H1 (cell line): ENCODE results near the gene KBTBD2. TPM values are rescaled to one million over a fixed set of nuclear protein-coding genes. Genes with fewer than 3 reads are reported as not detected.

Source experiments
- GABPA ChIP-seq: IDR thresholded peaks from 2 replicates; pipeline ENCODE4 v1.6.1; 2011; ENCODE audit warnings: mild to moderate bottlenecking, low read length, moderate library complexity, borderline replicate concordance; ENCODE audit not compliant: insufficient read depth
- HDAC2 ChIP-seq, 2 experiments: fragments of 300-600 bp in 1 of 2; sonication (generic) in 1 of 2; IDR thresholded peaks; 2 replicates each; pipeline ENCODE4 v1.6.1; 2011 to 2012; ENCODE audit warnings: low read depth in 2 of 2, low read length in 2 of 2, mild to moderate bottlenecking in 2 of 2, moderate library complexity in 2 of 2, borderline replicate concordance in 1 of 2, inconsistent platforms in 1 of 2
- JUND ChIP-seq: IDR thresholded peaks from 2 replicates; pipeline ENCODE4 v1.6.1; 2011; ENCODE audit warnings: mild to moderate bottlenecking, improper control_type of control experiment, low read length
- NANOG ChIP-seq: IDR thresholded peaks from 2 replicates; pipeline ENCODE4 v1.6.1; 2011; ENCODE audit warnings: low read length, low read depth, mild to moderate bottlenecking, inconsistent platforms; ENCODE audit not compliant: insufficient read depth, poor library complexity, severe bottlenecking
- SP1 ChIP-seq: IDR thresholded peaks from 2 replicates; pipeline ENCODE4 v1.6.1; 2011; ENCODE audit warnings: low read depth, low read length
- polyA plus RNA-seq, 7 experiments: library from polyadenylated mRNA; depleted of rRNA in 3 of 7; stranded (reverse) in 5 of 7; unstranded in 2 of 7; fragments of >200 nt in 5 of 7; fragments of 200-250 nt in 2 of 7; gene quantifications; 1 replicate in 5 of 7; 2 replicates in 1 of 7; 4 replicates in 1 of 7; pipeline versions ENCODE4 v1.2.1 to v1.2.3, GENCODE V29; 2011 to 2013; ENCODE audit warnings: missing spikeins in 2 of 7, mixed read lengths in 2 of 7
- total RNA-seq: library from RNA; stranded (reverse); fragmentation: NEBNext Ultra II Directional; extraction: Animal tissue kit (Norgen Biotek cat#: 25700); gene quantifications from 2 replicates; pipeline ENCODE4 v1.2.1, GENCODE V29; 2021
- TF ChIP-seq, protein P1 (sequence below): fragments of 300-600 bp; sonication (generic); IDR thresholded peaks from 2 replicates; pipeline ENCODE4 v1.7.1; 2012; ENCODE audit warnings: low read length, moderate library complexity, mild to moderate bottlenecking, inconsistent platforms; ENCODE audit not compliant: insufficient replicate concordance
- TF ChIP-seq, protein P2 (sequence below): IDR thresholded peaks from 2 replicates; pipeline ENCODE4 v1.6.1; 2012; ENCODE audit warnings: inconsistent platforms
- TF ChIP-seq, protein P3 (sequence below): IDR thresholded peaks from 2 replicates; pipeline ENCODE4 v1.6.1; 2012; ENCODE audit warnings: inconsistent platforms

KBTBD2 gene
- total and polyA plus RNA-seq, 2 of the 8 experiments (the other 6 are each of a cell fraction or from before 2014, with no cell fraction given), result 13.1 to 25.7 TPM

DNA sequence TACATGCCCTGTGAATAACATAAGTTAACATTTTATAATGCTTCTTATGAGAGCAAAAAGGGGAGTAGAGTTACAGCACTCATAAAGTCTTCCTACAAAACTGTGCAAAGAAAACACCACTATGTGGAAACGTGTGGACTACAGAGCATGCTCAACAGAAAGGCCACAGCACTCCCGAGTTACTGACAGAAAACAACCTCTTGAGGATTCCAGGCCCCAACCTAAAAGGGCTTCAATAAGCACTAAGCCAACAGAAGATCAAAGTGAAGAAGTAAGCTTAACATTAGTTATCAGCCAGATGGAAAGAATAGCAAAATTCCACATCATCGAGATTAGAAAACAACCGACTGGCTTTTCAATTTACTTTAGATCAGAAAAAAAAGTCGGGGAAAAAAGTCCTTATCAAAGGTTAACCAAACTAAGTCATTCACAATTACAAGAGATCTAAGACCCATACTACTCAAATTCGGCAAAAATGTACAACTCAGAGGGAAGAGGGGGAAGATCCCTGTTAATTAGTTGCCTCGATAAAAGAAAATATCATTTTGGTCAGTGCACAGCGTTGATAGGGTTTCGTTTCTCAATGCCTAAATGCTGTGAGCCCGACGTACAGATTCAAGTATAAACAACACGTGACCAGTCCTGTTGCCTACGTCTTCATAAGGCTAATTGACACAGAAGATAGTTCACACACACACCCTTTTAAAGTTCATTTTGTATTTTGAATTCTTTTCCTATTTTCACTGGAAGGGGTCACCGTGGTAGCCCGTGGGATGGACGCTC, 1.4 kb downstream of the KBTBD2 start (continued):
- TF ChIP-seq, protein P1, sequence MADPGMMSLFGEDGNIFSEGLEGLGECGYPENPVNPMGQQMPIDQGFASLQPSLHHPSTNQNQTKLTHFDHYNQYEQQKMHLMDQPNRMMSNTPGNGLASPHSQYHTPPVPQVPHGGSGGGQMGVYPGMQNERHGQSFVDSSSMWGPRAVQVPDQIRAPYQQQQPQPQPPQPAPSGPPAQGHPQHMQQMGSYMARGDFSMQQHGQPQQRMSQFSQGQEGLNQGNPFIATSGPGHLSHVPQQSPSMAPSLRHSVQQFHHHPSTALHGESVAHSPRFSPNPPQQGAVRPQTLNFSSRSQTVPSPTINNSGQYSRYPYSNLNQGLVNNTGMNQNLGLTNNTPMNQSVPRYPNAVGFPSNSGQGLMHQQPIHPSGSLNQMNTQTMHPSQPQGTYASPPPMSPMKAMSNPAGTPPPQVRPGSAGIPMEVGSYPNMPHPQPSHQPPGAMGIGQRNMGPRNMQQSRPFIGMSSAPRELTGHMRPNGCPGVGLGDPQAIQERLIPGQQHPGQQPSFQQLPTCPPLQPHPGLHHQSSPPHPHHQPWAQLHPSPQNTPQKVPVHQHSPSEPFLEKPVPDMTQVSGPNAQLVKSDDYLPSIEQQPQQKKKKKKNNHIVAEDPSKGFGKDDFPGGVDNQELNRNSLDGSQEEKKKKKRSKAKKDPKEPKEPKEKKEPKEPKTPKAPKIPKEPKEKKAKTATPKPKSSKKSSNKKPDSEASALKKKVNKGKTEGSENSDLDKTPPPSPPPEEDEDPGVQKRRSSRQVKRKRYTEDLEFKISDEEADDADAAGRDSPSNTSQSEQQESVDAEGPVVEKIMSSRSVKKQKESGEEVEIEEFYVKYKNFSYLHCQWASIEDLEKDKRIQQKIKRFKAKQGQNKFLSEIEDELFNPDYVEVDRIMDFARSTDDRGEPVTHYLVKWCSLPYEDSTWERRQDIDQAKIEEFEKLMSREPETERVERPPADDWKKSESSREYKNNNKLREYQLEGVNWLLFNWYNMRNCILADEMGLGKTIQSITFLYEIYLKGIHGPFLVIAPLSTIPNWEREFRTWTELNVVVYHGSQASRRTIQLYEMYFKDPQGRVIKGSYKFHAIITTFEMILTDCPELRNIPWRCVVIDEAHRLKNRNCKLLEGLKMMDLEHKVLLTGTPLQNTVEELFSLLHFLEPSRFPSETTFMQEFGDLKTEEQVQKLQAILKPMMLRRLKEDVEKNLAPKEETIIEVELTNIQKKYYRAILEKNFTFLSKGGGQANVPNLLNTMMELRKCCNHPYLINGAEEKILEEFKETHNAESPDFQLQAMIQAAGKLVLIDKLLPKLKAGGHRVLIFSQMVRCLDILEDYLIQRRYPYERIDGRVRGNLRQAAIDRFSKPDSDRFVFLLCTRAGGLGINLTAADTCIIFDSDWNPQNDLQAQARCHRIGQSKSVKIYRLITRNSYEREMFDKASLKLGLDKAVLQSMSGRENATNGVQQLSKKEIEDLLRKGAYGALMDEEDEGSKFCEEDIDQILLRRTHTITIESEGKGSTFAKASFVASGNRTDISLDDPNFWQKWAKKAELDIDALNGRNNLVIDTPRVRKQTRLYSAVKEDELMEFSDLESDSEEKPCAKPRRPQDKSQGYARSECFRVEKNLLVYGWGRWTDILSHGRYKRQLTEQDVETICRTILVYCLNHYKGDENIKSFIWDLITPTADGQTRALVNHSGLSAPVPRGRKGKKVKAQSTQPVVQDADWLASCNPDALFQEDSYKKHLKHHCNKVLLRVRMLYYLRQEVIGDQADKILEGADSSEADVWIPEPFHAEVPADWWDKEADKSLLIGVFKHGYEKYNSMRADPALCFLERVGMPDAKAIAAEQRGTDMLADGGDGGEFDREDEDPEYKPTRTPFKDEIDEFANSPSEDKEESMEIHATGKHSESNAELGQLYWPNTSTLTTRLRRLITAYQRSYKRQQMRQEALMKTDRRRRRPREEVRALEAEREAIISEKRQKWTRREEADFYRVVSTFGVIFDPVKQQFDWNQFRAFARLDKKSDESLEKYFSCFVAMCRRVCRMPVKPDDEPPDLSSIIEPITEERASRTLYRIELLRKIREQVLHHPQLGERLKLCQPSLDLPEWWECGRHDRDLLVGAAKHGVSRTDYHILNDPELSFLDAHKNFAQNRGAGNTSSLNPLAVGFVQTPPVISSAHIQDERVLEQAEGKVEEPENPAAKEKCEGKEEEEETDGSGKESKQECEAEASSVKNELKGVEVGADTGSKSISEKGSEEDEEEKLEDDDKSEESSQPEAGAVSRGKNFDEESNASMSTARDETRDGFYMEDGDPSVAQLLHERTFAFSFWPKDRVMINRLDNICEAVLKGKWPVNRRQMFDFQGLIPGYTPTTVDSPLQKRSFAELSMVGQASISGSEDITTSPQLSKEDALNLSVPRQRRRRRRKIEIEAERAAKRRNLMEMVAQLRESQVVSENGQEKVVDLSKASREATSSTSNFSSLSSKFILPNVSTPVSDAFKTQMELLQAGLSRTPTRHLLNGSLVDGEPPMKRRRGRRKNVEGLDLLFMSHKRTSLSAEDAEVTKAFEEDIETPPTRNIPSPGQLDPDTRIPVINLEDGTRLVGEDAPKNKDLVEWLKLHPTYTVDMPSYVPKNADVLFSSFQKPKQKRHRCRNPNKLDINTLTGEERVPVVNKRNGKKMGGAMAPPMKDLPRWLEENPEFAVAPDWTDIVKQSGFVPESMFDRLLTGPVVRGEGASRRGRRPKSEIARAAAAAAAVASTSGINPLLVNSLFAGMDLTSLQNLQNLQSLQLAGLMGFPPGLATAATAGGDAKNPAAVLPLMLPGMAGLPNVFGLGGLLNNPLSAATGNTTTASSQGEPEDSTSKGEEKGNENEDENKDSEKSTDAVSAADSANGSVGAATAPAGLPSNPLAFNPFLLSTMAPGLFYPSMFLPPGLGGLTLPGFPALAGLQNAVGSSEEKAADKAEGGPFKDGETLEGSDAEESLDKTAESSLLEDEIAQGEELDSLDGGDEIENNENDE, result no peak
- no peak for TF ChIP-seq JUND
- TF ChIP-seq, protein P2, sequence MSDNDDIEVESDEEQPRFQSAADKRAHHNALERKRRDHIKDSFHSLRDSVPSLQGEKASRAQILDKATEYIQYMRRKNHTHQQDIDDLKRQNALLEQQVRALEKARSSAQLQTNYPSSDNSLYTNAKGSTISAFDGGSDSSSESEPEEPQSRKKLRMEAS, result no peak
- TF ChIP-seq HDAC2 (IDR thresholded peaks at IDR 0.05; ENCODE audit: borderline replicate concordance in 1 of 2, low read depth in 2 of 2, low read length in 2 of 2), result no peak
- TF ChIP-seq NANOG, result no peak
- TF ChIP-seq SP1, result 0 out of 2 replicates have a peak, but pooled peaks have one; percentile 5
- TF ChIP-seq, protein P3, sequence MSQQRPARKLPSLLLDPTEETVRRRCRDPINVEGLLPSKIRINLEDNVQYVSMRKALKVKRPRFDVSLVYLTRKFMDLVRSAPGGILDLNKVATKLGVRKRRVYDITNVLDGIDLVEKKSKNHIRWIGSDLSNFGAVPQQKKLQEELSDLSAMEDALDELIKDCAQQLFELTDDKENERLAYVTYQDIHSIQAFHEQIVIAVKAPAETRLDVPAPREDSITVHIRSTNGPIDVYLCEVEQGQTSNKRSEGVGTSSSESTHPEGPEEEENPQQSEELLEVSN, result no peak
- TF ChIP-seq GABPA, result no peak
